Astrocyte (in vitro differentiated cells and primary cell): ENCODE data around the gene HBP1.

Experiments used
- EZH2 ChIP-seq: IDR thresholded peaks from 2 replicates; pipeline ENCODE4 v1.6.1; 2012; ENCODE audit warnings: mild to moderate bottlenecking, low read length, inconsistent platforms; ENCODE audit not compliant: insufficient read depth
- TF ChIP-seq, protein P1 (sequence below): IDR thresholded peaks from 2 replicates; pipeline ENCODE4 v1.5.1; 2011; ENCODE audit warnings: low read depth, mild to moderate bottlenecking, inconsistent platforms, low read length, moderate library complexity; ENCODE audit not compliant: insufficient read depth

DNA sequence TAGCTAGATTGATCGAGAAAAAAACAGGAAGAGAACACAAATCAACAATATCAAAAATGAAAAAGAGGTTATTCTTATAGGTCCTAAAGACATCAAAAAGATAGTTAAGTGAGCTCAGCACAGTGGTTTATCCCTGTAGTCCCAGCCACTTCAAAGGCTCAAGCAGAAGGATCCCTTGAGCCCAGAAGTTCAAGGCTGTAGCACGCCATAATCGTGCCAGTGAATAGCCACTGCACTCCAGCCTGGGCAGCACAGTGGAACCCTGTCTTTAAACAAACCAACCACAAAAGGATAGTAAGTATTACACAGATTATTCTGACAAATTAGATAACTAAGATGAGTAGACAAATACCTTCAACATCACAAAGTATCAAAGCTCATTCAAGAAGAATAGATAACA is 83.2 kb downstream of the HBP1 start:
- TF ChIP-seq, protein P1, sequence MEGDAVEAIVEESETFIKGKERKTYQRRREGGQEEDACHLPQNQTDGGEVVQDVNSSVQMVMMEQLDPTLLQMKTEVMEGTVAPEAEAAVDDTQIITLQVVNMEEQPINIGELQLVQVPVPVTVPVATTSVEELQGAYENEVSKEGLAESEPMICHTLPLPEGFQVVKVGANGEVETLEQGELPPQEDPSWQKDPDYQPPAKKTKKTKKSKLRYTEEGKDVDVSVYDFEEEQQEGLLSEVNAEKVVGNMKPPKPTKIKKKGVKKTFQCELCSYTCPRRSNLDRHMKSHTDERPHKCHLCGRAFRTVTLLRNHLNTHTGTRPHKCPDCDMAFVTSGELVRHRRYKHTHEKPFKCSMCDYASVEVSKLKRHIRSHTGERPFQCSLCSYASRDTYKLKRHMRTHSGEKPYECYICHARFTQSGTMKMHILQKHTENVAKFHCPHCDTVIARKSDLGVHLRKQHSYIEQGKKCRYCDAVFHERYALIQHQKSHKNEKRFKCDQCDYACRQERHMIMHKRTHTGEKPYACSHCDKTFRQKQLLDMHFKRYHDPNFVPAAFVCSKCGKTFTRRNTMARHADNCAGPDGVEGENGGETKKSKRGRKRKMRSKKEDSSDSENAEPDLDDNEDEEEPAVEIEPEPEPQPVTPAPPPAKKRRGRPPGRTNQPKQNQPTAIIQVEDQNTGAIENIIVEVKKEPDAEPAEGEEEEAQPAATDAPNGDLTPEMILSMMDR = no peak
- TF ChIP-seq EZH2 = no peak
